Endodermal cell (in vitro differentiated cells): ENCODE measurements around the gene BST1. TPM values are rescaled to one million over a fixed set of nuclear protein-coding genes. Genes with fewer than 3 reads are reported as not detected.

ENCODE experiments used
- DNase-seq: peaks from one replicate; pipeline ENCODE4 v3.0.0-alpha.2; 2017
- H3K27ac ChIP-seq: 2 replicates; pipeline ENCODE4 v1.5.1; 2013; ENCODE audit warnings: mild to moderate bottlenecking, low read depth, low read length, moderate library complexity
- H3K27me3 ChIP-seq: 2 replicates; pipeline ENCODE4 v1.6.1; 2013; ENCODE audit warnings: mild to moderate bottlenecking, low read length, moderate library complexity; ENCODE audit not compliant: insufficient read depth, control insufficient read depth, poor library complexity, severe bottlenecking
- H3K36me3 ChIP-seq: 2 replicates; pipeline ENCODE4 v1.7.0; 2013; ENCODE audit warnings: mild to moderate bottlenecking, low read length, moderate library complexity; ENCODE audit not compliant: control insufficient read depth, insufficient read depth
- H3K4me1 ChIP-seq: one replicate; pipeline ENCODE4 v1.7.0; 2013; ENCODE audit warnings: low read length; ENCODE audit not compliant: control insufficient read depth, insufficient read depth
- H3K4me3 ChIP-seq: 2 replicates; pipeline ENCODE4 v1.5.1; 2013; ENCODE audit warnings: mild to moderate bottlenecking, low read length, moderate library complexity
- H3K9ac ChIP-seq: 2 replicates; pipeline ENCODE4 v1.6.1; 2013; ENCODE audit warnings: mild to moderate bottlenecking, low read length, moderate library complexity; ENCODE audit not compliant: poor library complexity, severe bottlenecking; ENCODE audit errors: extremely low read depth
- H3K9me3 ChIP-seq: 2 replicates; pipeline ENCODE4 v1.6.1; 2013; ENCODE audit warnings: mild to moderate bottlenecking, low read length, moderate library complexity; ENCODE audit not compliant: control insufficient read depth
- H3K27ac Mint-ChIP-seq: 2 replicates; pipeline ENCODE4 v1.8.0; 2020; ENCODE audit warnings: mixed read lengths
- H3K27me3 Mint-ChIP-seq: 2 replicates; pipeline ENCODE4 v1.8.0; 2021; ENCODE audit warnings: mild to moderate bottlenecking, mixed read lengths; ENCODE audit not compliant: insufficient read depth
- H3K36me3 Mint-ChIP-seq: 2 replicates; pipeline ENCODE4 v1.8.0; 2020; ENCODE audit warnings: low read depth, mixed read lengths
- H3K4me1 Mint-ChIP-seq: 2 replicates; pipeline ENCODE4 v1.8.0; 2020; ENCODE audit warnings: mixed read lengths
- H3K4me3 Mint-ChIP-seq: 2 replicates; pipeline ENCODE4 v1.8.0; 2020; ENCODE audit warnings: mild to moderate bottlenecking, moderate library complexity, mixed read lengths
- H3K9me3 Mint-ChIP-seq: 2 replicates; pipeline ENCODE4 v1.8.0; 2020; ENCODE audit warnings: mild to moderate bottlenecking, mixed read lengths
- WGBS, 2 experiments: methylation state at CpG; one replicate each; pipeline versions ENCODE4 v1.1.5 to v1.1.7; 2013; ENCODE audit warnings: missing lambda C conversion rate in 2 of 2, mixed read lengths in 1 of 2; ENCODE audit not compliant: insufficient coverage in 1 of 2, insufficient read length in 1 of 2; 5-methylcytosine and 5-hydroxymethylcytosine counted together
- total RNA-seq, 2 donors: library from RNA; stranded (reverse); fragmentation: NEBNext Ultra II Directional in 1 of 2; extraction: Animal tissue kit (Norgen Biotek cat#: 25700) in 1 of 2; gene quantifications; 2 replicates in 1 of 2; 3 replicates in 1 of 2; pipeline ENCODE4 v1.2.1, GENCODE V29; 2021
- TF ChIP-seq, protein P1 (sequence below): fragments of 200-600 bp; sonication (generic); conservative IDR thresholded peaks from 2 replicates; pipeline ENCODE4 v1.5.0; 2021; ENCODE audit warnings: antibody characterized with exemption, mild to moderate bottlenecking

BST1 gene
- total RNA-seq, 2 donors from 2014 or later: 0.44 to 0.53 TPM

DNA sequence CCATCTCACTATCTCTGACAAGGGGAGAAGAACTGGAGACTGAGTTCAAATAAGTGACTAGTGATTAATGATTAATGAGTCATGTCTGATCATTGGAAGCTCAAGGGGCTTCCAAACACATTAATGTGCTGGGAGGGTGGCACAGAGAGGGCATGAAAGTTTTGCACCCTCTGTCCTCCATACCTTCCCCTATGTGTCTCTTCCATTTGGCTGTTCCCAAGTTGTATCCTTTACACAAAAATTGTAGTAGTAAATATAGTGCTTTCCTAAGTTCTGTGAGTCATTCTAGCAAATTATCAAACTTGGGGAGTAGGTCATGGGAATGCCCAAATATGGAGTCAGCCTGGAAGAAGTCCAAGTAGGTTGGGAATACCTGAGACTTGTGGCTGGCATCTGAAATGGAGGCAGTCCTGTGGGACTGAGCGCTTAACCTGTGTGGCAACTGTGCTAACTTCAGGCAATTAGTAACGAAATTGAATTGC is 25.3 kb upstream of the BST1 start:
- Mint-ChIP-seq H3K4me1 (peaks cover 17% of the 10 kb centered on the region), H3K27ac (peak overlapping the region; percentile 79), H3K9me3 (no peaks in the 10 kb centered on the region), H3K27me3 (no peaks in the 10 kb centered on the region), H3K4me3 (no peak overlapping the region), H3K36me3 (peaks cover 10% of the 10 kb centered on the region)
- H3K27ac ChIP-seq: no peak overlapping the region
- 83% methylated on average over 2 of the region's 2 CpGs; no CpG with 5 or more reads in 1 of the 2 experiments for WGBS, 2 experiments
- TF ChIP-seq, protein P1, sequence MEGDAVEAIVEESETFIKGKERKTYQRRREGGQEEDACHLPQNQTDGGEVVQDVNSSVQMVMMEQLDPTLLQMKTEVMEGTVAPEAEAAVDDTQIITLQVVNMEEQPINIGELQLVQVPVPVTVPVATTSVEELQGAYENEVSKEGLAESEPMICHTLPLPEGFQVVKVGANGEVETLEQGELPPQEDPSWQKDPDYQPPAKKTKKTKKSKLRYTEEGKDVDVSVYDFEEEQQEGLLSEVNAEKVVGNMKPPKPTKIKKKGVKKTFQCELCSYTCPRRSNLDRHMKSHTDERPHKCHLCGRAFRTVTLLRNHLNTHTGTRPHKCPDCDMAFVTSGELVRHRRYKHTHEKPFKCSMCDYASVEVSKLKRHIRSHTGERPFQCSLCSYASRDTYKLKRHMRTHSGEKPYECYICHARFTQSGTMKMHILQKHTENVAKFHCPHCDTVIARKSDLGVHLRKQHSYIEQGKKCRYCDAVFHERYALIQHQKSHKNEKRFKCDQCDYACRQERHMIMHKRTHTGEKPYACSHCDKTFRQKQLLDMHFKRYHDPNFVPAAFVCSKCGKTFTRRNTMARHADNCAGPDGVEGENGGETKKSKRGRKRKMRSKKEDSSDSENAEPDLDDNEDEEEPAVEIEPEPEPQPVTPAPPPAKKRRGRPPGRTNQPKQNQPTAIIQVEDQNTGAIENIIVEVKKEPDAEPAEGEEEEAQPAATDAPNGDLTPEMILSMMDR: no peak
- no peaks in the 10 kb centered on the region for H3K4me1 ChIP-seq
- peak overlapping the region; percentile 55 for H3K4me3 ChIP-seq
- DNase-seq: no peak
- H3K27me3 ChIP-seq: no peaks in the 10 kb centered on the region
- no peaks in the 10 kb centered on the region for H3K9me3 ChIP-seq
- no peak overlapping the region for H3K9ac ChIP-seq
- H3K36me3 ChIP-seq: peaks cover 16% of the 10 kb centered on the region

DNA sequence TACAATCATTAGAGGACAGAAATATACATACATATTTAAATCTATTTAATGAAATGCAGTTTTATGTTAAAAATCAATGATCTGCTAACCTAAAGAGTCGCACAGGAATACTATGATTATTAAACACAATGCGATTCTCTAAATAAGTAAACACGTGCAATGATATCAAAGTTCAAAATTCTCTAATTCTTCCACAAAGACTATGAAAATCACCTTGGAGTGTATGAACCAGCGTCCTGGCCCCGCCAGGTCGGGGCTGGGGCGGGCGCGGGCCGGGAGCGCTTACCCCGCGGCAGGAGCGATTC is 21.8 kb upstream of the BST1 start:
- TF ChIP-seq, protein P1: no peak
- peak overlapping the region; percentile 97 for H3K4me3 Mint-ChIP-seq
- no peaks in the 10 kb centered on the region for H3K9me3 Mint-ChIP-seq
- H3K27ac Mint-ChIP-seq: peak overlapping the region; percentile 98
- peaks cover 14% of the 10 kb centered on the region for H3K36me3 Mint-ChIP-seq
- Histone ChIP-seq H3K4me1 (peaks cover 6% of the 10 kb centered on the region), H3K27ac (peak overlapping the region; percentile 84), H3K4me3 (peak overlapping the region; percentile 96), H3K9me3 (no peaks in the 10 kb centered on the region), H3K9ac (peak overlapping the region; percentile 97), H3K36me3 (peaks cover 35% of the 10 kb centered on the region), H3K27me3 (no peaks in the 10 kb centered on the region)
- H3K4me1 Mint-ChIP-seq: peaks cover 34% of the 10 kb centered on the region
- no peaks in the 10 kb centered on the region for H3K27me3 Mint-ChIP-seq
- no peak for DNase-seq
- WGBS, 2 experiments: 0% methylated on average over 5 to 14 of the region's 14 CpGs

DNA sequence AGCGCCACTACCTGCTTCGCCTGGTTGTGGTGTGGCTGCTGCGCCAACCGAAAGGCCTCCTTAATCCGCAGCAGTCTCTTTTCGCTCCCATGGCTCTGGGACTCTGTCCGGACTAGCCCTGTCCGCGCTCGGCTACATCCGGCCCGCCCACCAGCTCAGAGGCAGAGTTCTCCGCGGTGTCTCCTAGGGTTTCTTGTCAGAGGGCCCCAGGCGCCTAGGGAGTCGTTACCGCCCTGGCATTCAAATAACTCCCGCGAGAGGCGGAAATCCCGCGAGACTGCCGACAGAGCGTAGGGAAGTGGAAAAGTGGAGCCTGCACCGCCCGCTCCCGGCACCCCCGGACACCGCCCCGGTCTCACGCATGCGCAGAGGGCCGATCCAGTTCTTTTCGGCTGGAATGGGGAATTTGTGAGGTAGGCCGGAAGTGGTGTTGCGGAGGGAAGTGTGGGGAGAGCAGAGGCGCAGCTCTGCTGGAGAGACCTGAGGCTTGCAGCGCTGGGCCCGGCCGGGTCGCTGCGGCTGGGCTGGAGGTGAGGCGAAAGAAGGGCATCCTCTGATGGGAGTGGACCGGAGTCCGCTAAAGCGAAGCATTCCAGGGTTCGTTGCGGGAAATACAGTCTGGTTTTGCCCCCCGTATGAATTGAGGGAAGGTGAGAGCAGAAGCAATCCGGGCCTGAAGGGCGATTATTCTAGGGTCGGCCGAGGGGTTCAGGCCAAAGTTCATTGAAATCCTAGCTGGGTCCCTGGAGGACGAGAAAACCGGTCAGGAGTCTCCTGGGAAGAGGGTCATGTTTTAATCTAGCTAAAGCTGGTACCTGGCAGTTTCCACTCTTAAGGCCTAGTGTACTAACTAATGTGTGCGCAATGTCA is 21.3 kb upstream of the BST1 start, which contains the start of gene FAM200B:
Gene FAM200B (plus strand): TSS at position 456 of the 870 bp plus-strand sequence. CDS start 5,151 bp downstream, outside the sequence.
- peak within 1 kb of the TSS; percentile 98 for H3K27ac Mint-ChIP-seq
- Histone ChIP-seq H3K9ac (peak within 1 kb of the TSS; percentile 97), H3K9me3 (no peaks in the 10 kb centered on the region), H3K27me3 (no peaks in the 10 kb centered on the region), H3K4me3 (peak within 1 kb of the TSS; percentile 96), H3K4me1 (peaks cover 6% of the 10 kb centered on the region), H3K27ac (peak within 1 kb of the TSS; percentile 93), H3K36me3 (peaks cover 41% of the 10 kb centered on the region)
- no peaks in the 10 kb centered on the region for H3K9me3 Mint-ChIP-seq
- no peaks in the 10 kb centered on the region for H3K27me3 Mint-ChIP-seq
- WGBS, 2 experiments: 0 to 1% methylated on average over 19 to 56 of the region's 56 CpGs
- H3K4me3 Mint-ChIP-seq: peak within 1 kb of the TSS; percentile 97
- peaks cover 20% of the 10 kb centered on the region for H3K36me3 Mint-ChIP-seq
- TF ChIP-seq, protein P1: peak; percentile 28
- peak; percentile 100 for DNase-seq
- H3K4me1 Mint-ChIP-seq: peaks cover 34% of the 10 kb centered on the region
